HUES48 (cell line): ENCODE data around the gene DPP3.

ENCODE experiments used
- H3K27ac ChIP-seq: one replicate; pipeline ENCODE4 v1.7.0; 2013; ENCODE audit warnings: low read depth, low read length, inconsistent platforms
- H3K27me3 ChIP-seq: 2 replicates; pipeline ENCODE4 v1.6.1; 2013; ENCODE audit warnings: mild to moderate bottlenecking, low read length; ENCODE audit not compliant: control insufficient read depth, insufficient read depth
- H3K36me3 ChIP-seq: 2 replicates; pipeline ENCODE4 v1.6.1; 2013; ENCODE audit warnings: low read length; ENCODE audit not compliant: control insufficient read depth, insufficient read depth
- H3K4me1 ChIP-seq: 2 replicates; pipeline ENCODE4 v1.6.1; 2013; ENCODE audit warnings: mild to moderate bottlenecking, low read length; ENCODE audit not compliant: control insufficient read depth, insufficient read depth
- H3K4me3 ChIP-seq: 2 replicates; pipeline ENCODE4 v1.5.1; 2013; ENCODE audit warnings: mild to moderate bottlenecking, low read depth, low read length
- H3K9ac ChIP-seq: 2 replicates; pipeline ENCODE4 v1.6.1; 2013; ENCODE audit warnings: mild to moderate bottlenecking, low read depth, low read length, moderate library complexity
- H3K9me3 ChIP-seq: 2 replicates; pipeline ENCODE4 v1.6.1; 2013; ENCODE audit warnings: low read length; ENCODE audit not compliant: control insufficient read depth, insufficient read depth

DPP3 gene

DNA sequence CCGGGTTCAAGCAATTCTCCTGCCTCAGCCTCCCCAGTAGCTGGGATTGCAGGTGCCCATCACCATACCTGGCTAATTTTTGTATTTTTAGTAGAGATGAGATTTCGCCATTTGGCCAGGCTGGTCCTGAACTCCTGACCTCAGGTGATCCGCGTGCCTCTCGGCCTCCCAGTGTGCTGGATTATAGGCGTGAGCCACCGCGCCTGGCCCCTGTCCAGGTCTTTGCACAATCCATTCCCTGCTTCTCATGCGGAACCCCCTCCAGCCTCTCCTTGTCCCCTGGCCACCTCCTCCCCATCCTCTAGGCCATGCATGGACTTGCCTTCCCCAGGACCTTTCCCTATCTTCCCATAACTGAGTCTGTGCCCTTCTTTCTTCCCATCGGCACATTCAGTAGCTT is 8.7 kb downstream of the DPP3 start:
- Histone ChIP-seq H3K36me3 (peaks cover 53% of the 10 kb centered on the region), H3K4me1 (0 out of 2 replicates have a peak, but pooled peaks cover 4% of the 10 kb centered on the region), H3K9me3 (no peaks in the 10 kb centered on the region), H3K27me3 (no peaks in the 10 kb centered on the region), H3K4me3 (no peak overlapping the region), H3K27ac (no peak overlapping the region), H3K9ac (no peak overlapping the region)

GRCh38 chr11:66489636-66490035 is 9.4 kb downstream of the DPP3 start:
- no peak overlapping the region for H3K27ac ChIP-seq
- 0 out of 2 replicates have a peak, but pooled peaks cover 4% of the 10 kb centered on the region for H3K4me1 ChIP-seq
- no peak overlapping the region for H3K9ac ChIP-seq
- H3K36me3 ChIP-seq: peaks cover 57% of the 10 kb centered on the region
- H3K4me3 ChIP-seq: no peak overlapping the region
- no peaks in the 10 kb centered on the region for H3K27me3 ChIP-seq
- no peaks in the 10 kb centered on the region for H3K9me3 ChIP-seq

DNA sequence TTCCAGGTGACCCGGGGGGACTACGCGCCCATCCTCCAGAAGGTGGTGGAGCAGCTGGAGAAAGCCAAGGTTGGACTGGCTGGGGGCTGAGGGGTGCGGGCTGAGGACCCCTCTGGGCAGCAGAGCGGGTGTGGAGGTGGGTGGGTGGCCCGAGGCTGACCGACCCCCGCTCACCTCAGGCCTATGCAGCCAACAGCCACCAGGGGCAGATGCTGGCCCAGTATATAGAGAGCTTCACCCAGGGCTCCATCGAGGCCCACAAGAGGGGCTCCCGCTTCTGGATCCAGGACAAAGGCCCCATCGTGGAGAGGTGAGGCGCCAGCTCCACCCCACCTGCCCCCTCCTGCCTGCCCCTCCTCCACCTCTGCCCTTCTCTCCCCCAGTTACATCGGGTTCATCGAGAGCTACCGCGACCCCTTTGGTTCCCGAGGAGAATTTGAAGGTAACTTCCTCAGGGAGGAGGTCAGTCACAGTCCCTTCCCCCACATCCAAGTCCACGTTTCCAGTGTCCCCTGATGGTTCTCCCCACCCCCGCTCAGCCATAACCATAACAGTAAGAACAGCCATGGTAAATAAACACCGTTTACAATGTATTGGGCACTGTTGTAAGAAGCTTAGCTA is 11.2 kb downstream of the DPP3 start:
- Histone ChIP-seq H3K27ac (no peak overlapping the region), H3K4me1 (0 out of 2 replicates have a peak, but pooled peaks cover 4% of the 10 kb centered on the region), H3K9ac (no peak overlapping the region), H3K27me3 (no peaks in the 10 kb centered on the region), H3K36me3 (peaks cover 56% of the 10 kb centered on the region), H3K4me3 (no peak overlapping the region), H3K9me3 (no peaks in the 10 kb centered on the region)

- Histone ChIP-seq H3K27me3 (no peaks in the 10 kb centered on the region), H3K9me3 (no peaks in the 10 kb centered on the region), H3K4me3 (no peak overlapping the region), H3K36me3 (peaks cover 56% of the 10 kb centered on the region), H3K9ac (no peak overlapping the region), H3K4me1 (0 out of 2 replicates have a peak, but pooled peaks cover 4% of the 10 kb centered on the region), H3K27ac (no peak overlapping the region)
These were observed 12.1 kb downstream of the DPP3 start for GRCh38 chr11:66492161-66492865.

- Histone ChIP-seq H3K4me1 (0 out of 2 replicates have a peak, but pooled peaks cover 4% of the 10 kb centered on the region), H3K27me3 (no peaks in the 10 kb centered on the region), H3K4me3 (no peak overlapping the region), H3K36me3 (peaks cover 53% of the 10 kb centered on the region), H3K9me3 (no peaks in the 10 kb centered on the region), H3K9ac (no peak overlapping the region), H3K27ac (no peak overlapping the region)
These were observed 12.9 kb downstream of the DPP3 start for GRCh38 chr11:66493130-66493529.

- Histone ChIP-seq H3K9ac (no peak overlapping the region), H3K27ac (no peak overlapping the region), H3K4me3 (no peak overlapping the region), H3K4me1 (0 out of 2 replicates have a peak, but pooled peaks cover 4% of the 10 kb centered on the region), H3K27me3 (no peaks in the 10 kb centered on the region), H3K36me3 (peaks cover 52% of the 10 kb centered on the region), H3K9me3 (no peaks in the 10 kb centered on the region)
These were observed 14.2 kb downstream of the DPP3 start for GRCh38 chr11:66494458-66494857.

- 0 out of 2 replicates have a peak, but pooled peaks cover 4% of the 10 kb centered on the region for H3K4me1 ChIP-seq
- H3K27me3 ChIP-seq: no peaks in the 10 kb centered on the region
- no peak overlapping the region for H3K4me3 ChIP-seq
- H3K9me3 ChIP-seq: no peaks in the 10 kb centered on the region
- no peak overlapping the region for H3K27ac ChIP-seq
- no peak overlapping the region for H3K9ac ChIP-seq
- H3K36me3 ChIP-seq: peaks cover 55% of the 10 kb centered on the region
These were observed 14.7 kb downstream of the DPP3 start for GRCh38 chr11:66494935-66495334.

- no peaks in the 10 kb centered on the region for H3K27me3 ChIP-seq
These were observed 15.2 kb downstream of the DPP3 start for GRCh38 chr11:66495401-66495854.

DNA sequence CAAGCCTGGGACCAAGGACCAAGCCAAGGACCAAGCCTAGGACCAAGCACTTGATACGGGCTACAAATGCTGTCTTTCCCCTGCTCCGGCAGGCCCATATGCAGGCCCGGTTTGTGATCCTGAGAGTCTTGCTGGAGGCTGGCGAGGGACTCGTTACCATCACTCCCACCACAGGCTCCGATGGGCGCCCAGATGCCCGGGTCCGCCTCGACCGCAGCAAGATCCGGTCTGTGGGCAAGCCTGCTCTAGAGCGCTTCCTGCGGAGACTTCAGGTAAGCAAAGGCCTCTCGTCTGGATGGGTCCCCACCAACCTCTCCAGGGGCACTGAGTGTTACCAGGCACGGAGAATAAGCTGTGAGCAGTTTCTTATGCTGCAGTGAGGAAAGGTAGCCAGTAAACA is 17.0 kb downstream of the DPP3 start:
- no peaks in the 10 kb centered on the region for H3K4me1 ChIP-seq
- peaks cover 56% of the 10 kb centered on the region for H3K36me3 ChIP-seq
- no peak overlapping the region for H3K9ac ChIP-seq
- no peak overlapping the region for H3K4me3 ChIP-seq
- H3K27me3 ChIP-seq: no peaks in the 10 kb centered on the region
- no peak overlapping the region for H3K27ac ChIP-seq
- no peaks in the 10 kb centered on the region for H3K9me3 ChIP-seq

More at GRCh38 chr11:66495401-66495854, 15.2 kb downstream of the DPP3 start:
- Histone ChIP-seq H3K4me1 (0 out of 2 replicates have a peak, but pooled peaks cover 4% of the 10 kb centered on the region), H3K36me3 (peaks cover 59% of the 10 kb centered on the region), H3K4me3 (no peak overlapping the region), H3K9me3 (no peaks in the 10 kb centered on the region), H3K27ac (no peak overlapping the region), H3K9ac (no peak overlapping the region)

GRCh38 chr11:66498506-66498905 is 18.3 kb downstream of the DPP3 start:
- H3K9ac ChIP-seq: no peak overlapping the region
- H3K4me1 ChIP-seq: no peaks in the 10 kb centered on the region
- H3K4me3 ChIP-seq: no peak overlapping the region
- H3K27ac ChIP-seq: no peak overlapping the region
- H3K27me3 ChIP-seq: no peaks in the 10 kb centered on the region
- no peaks in the 10 kb centered on the region for H3K9me3 ChIP-seq
- peaks cover 43% of the 10 kb centered on the region for H3K36me3 ChIP-seq

DNA sequence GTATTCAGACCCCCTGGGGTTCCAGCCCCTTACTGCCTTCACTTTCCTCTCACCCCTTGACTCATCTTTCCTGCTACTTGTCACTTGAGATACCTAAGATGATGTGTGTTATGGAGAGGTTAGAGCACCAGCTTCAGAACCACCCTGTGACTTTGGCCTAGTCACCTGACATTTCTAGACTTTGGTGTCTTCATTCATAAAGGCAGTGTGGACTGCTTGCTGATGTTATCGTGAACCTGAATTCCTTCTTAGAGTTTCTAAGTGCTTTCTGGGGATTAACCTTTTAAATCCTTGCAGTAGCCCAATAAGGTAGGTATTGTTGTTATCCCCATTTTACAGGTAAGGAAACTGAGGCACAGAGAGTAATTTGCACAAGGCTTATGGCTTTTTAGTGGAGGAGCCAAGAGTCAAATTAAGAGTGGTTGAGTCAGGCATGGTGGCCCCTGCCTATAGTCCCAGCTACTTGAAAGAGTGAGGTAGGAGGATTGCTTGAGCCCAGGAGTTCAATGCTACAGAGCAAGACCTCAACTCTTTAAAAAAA is 25.1 kb downstream of the DPP3 start:
- no peaks in the 10 kb centered on the region for H3K27me3 ChIP-seq
- no peaks in the 10 kb centered on the region for H3K4me1 ChIP-seq
- H3K9me3 ChIP-seq: no peaks in the 10 kb centered on the region
- H3K27ac ChIP-seq: no peak overlapping the region
- no peak overlapping the region for H3K9ac ChIP-seq
- peaks cover 29% of the 10 kb centered on the region for H3K36me3 ChIP-seq
- H3K4me3 ChIP-seq: no peak overlapping the region
